Ascending aorta (tissue), 2 donors: ENCODE data around the gene DIP2C. TPM values are rescaled to one million over a fixed set of nuclear protein-coding genes. Genes with fewer than 3 reads are reported as not detected.

Experiments used
- DNase-seq, 2 donors: peaks; one replicate each; pipeline ENCODE4 v3.0.0-alpha.2; 2019; ENCODE audit warnings: low spot score in 2 of 2
- H3K27ac ChIP-seq, 2 donors: fragments of 200-600 bp; sonication (generic); one replicate each; pipeline ENCODE4 v1.5.1; 2016 to 2017; ENCODE audit warnings: mild to moderate bottlenecking in 1 of 2
- H3K27me3 ChIP-seq: fragments of 200-600 bp; sonication (generic); one replicate; pipeline ENCODE4 v1.5.1; 2017
- H3K36me3 ChIP-seq, 2 donors: fragments of 200-600 bp; sonication (generic); one replicate each; pipeline ENCODE4 v1.5.1; 2016
- H3K4me1 ChIP-seq, 2 donors: fragments of 200-600 bp; sonication (generic); one replicate each; pipeline ENCODE4 v1.5.1; 2016 to 2017; ENCODE audit warnings: mild to moderate bottlenecking in 1 of 2
- H3K4me3 ChIP-seq, 2 donors: fragments of 200-600 bp; sonication (generic); one replicate each; pipeline ENCODE4 v1.5.1; 2016 to 2017; ENCODE audit warnings: mild to moderate bottlenecking in 1 of 2
- H3K9me3 ChIP-seq, 2 donors: fragments of 200-600 bp; sonication (generic); one replicate each; pipeline ENCODE4 v1.5.1; 2016
- intact Hi-C: fragments of 100-400 bp; cut with DNase I; formaldehyde crosslinking; loops from one replicate; pipeline ENCODE4 v1.15.1; 2023
- total RNA-seq: library from RNA; depleted of rRNA; stranded (reverse); fragments of >200 nt; gene quantifications from one replicate; pipeline ENCODE4 v1.1.0, GENCODE V29; 2016
- TF ChIP-seq, protein P1 (sequence below), 3 experiments: fragments of 200-600 bp in 2 of 3; fragments of 450-650 bp in 1 of 3; sonication (generic) in 2 of 3; IDR thresholded peaks; one replicate each; pipeline ENCODE4 v1.5.1; 2016 to 2019; ENCODE audit warnings: antibody characterized with exemption in 3 of 3, mild to moderate bottlenecking in 1 of 3, moderate library complexity in 1 of 3

DIP2C gene
- total RNA-seq, 1 donor from 2014 or later, result 14.7 TPM

GRCh38 chr10:489330-489729 is 200.1 kb downstream of the DIP2C start:
- Histone ChIP-seq H3K27ac (no peak overlapping the region), H3K9me3 (no peaks in the 10 kb centered on the region), H3K4me1 (peaks cover 0 to 5% of the 10 kb centered on the region in 2 donors), H3K27me3 (no peaks in the 10 kb centered on the region), H3K4me3 (no peak overlapping the region), H3K36me3 (no peaks in the 10 kb centered on the region)
- intact Hi-C loops, result no loop called here
- DNase-seq, result peak in 1 of 2 donors; percentile 59
- TF ChIP-seq, protein P1, sequence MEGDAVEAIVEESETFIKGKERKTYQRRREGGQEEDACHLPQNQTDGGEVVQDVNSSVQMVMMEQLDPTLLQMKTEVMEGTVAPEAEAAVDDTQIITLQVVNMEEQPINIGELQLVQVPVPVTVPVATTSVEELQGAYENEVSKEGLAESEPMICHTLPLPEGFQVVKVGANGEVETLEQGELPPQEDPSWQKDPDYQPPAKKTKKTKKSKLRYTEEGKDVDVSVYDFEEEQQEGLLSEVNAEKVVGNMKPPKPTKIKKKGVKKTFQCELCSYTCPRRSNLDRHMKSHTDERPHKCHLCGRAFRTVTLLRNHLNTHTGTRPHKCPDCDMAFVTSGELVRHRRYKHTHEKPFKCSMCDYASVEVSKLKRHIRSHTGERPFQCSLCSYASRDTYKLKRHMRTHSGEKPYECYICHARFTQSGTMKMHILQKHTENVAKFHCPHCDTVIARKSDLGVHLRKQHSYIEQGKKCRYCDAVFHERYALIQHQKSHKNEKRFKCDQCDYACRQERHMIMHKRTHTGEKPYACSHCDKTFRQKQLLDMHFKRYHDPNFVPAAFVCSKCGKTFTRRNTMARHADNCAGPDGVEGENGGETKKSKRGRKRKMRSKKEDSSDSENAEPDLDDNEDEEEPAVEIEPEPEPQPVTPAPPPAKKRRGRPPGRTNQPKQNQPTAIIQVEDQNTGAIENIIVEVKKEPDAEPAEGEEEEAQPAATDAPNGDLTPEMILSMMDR (IDR thresholded peaks at IDR 0.05), result no peak

DNA sequence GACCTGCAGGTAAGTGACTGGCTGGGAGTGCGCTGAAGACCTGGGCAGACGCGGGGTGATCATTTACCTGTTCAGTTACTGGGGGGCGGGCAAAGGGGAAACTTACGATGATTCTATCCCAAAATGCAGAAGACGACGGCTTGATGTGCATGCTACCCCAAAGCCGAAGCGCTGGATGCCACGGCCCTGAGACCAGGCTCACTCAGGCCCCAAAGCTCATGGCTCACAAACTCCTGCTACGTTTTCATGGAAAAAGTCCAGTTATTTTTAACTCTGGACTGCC is 200.6 kb downstream of the DIP2C start:
- Histone ChIP-seq H3K36me3 (no peaks in the 10 kb centered on the region), H3K4me3 (no peak overlapping the region), H3K4me1 (peaks cover 0 to 5% of the 10 kb centered on the region in 2 donors), H3K27me3 (no peaks in the 10 kb centered on the region), H3K27ac (no peak overlapping the region), H3K9me3 (no peaks in the 10 kb centered on the region)
- DNase-seq, result peak in 1 of 2 donors; percentile 53
- TF ChIP-seq, protein P1 (IDR thresholded peaks at IDR 0.05), result no peak
- intact Hi-C loops, result no loop called here

- H3K36me3 ChIP-seq, result no peaks in the 10 kb centered on the region
- TF ChIP-seq, protein P1 (IDR thresholded peaks at IDR 0.05), result no peak
- H3K4me3 ChIP-seq, result no peak overlapping the region
- no peak overlapping the region for H3K27ac ChIP-seq
- no peaks in the 10 kb centered on the region for H3K27me3 ChIP-seq
- H3K4me1 ChIP-seq, result peaks cover 0 to 5% of the 10 kb centered on the region in 2 donors
- DNase-seq, result peak in 1 of 2 donors; percentile 30
- intact Hi-C loops, result no loop called here
- H3K9me3 ChIP-seq, result no peaks in the 10 kb centered on the region
Measured at GRCh38 chr10:488081-488932, 201.2 kb downstream of the DIP2C start.

DNA sequence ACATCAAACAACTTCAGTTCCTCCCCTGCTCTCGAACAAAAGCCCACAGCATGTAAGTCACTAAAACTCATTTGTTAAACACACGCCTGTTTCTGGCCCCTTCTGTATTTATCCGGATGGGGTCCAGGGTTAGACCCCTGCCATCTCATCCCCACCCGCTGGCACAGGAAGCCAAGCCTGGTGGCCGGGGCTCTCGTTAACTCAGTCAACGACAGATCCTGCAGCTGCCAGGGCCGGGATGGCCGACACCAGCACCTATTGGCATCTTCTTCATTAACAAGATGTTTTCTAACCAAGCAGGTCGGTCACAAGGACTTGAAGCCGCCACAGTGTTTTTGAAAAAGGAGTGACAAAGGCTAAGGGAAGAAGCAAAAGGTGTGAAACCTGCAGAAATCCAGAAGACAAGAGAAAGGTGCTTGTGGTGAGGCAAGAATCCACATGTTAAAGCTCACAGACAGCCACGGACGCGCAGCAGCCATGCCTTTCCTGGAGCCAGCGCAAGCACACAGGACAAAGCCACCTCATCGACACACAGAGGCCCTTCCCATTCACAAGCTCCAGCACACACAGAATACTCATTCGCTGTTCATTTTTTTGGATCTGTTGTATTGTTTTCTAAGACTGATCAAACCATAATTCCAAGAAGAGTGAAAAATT is 202.7 kb downstream of the DIP2C start:
- no peaks in the 10 kb centered on the region for H3K9me3 ChIP-seq
- peaks cover 0 to 5% of the 10 kb centered on the region in 2 donors for H3K4me1 ChIP-seq
- H3K4me3 ChIP-seq, result no peak overlapping the region
- TF ChIP-seq, protein P1 (IDR thresholded peaks at IDR 0.05), result no peak
- peak in 1 of 2 donors; percentile 53 for DNase-seq
- no peak overlapping the region for H3K27ac ChIP-seq
- H3K36me3 ChIP-seq, result peaks cover 0 to 11% of the 10 kb centered on the region in 2 donors
- H3K27me3 ChIP-seq, result no peaks in the 10 kb centered on the region
- intact Hi-C loops, result no loop called here

- TF ChIP-seq, protein P1 (IDR thresholded peaks at IDR 0.05), result no peak
- no peak overlapping the region for H3K4me3 ChIP-seq
- no peak overlapping the region for H3K27ac ChIP-seq
- intact Hi-C loops, result no loop called here
- no peaks in the 10 kb centered on the region for H3K27me3 ChIP-seq
- H3K36me3 ChIP-seq, result peaks cover 0 to 13% of the 10 kb centered on the region in 2 donors
- no peaks in the 10 kb centered on the region for H3K9me3 ChIP-seq
- H3K4me1 ChIP-seq, result peaks cover 0 to under 1% of the 10 kb centered on the region in 2 donors
- DNase-seq, result peak in 1 of 2 donors; percentile 57
Measured at GRCh38 chr10:486206-486605, 203.3 kb downstream of the DIP2C start.
